ENCODE data around the gene MED19.

Gene MED19

DNA sequence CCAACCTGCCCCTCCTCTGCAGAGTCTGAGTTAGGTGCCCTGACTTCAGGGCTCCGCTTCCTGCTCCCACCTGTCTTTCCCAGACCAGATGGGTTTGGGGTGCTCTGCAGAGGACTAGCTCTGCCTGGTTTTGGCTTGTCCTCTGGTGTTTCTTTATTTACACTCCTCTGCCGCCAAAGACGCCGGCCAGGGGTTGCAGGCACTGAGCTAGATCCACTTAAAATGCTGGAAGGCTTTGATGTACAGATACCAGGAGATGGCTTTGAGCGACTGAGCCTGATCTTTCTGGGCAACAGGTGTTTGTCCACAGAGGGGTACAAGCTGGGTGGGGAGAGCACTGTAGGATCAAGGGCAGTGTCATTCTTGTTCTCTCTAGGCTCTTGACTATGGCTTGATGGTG lies 33.2 kb upstream of the MED19 start:
- Histone ChIP-seq H3K9me3 (ENCODE audit: insufficient read depth, low read depth, low read length) (no peaks in the 10 kb centered on the region), H3K79me2 (ENCODE audit: insufficient read depth, low read length) (peaks cover 33% of the 10 kb centered on the region), H2AFZ (ENCODE audit: low read length) (no peak overlapping the region), H3K9ac (ENCODE audit: low read depth, low read length, poor library complexity, severe bottlenecking) (no peak overlapping the region), H3K4me1 (ENCODE audit: insufficient read depth, low read length, poor library complexity, severe bottlenecking) (peaks cover 23% of the 10 kb centered on the region), H3K36me3 (ENCODE audit: insufficient read depth, low read length) (peaks cover 23% of the 10 kb centered on the region), H4K20me1 (ENCODE audit: insufficient read depth, low read length, poor library complexity, severe bottlenecking) (peaks cover 25% of the 10 kb centered on the region), H3K9me2 (replicated peaks; ENCODE audit: low read depth, low read length) (no peaks in the 10 kb centered on the region), H3K4me3 (ENCODE audit: low read length, poor library complexity, severe bottlenecking) (no peak overlapping the region), H3K27me3 (ENCODE audit: insufficient read depth, low read length, poor library complexity, severe bottlenecking) (peaks cover 3% of the 10 kb centered on the region), H3K4me2 (ENCODE audit: low read depth, low read length, poor library complexity, severe bottlenecking) (no peak overlapping the region), H3F3A (ENCODE audit: low read depth) (no peaks in the 10 kb centered on the region)
- no peak for TF ChIP-seq EZH2phosphoT487 (IDR thresholded peaks at IDR 0.05; ENCODE audit: borderline replicate concordance)
- TF ChIP-seq, protein P1, sequence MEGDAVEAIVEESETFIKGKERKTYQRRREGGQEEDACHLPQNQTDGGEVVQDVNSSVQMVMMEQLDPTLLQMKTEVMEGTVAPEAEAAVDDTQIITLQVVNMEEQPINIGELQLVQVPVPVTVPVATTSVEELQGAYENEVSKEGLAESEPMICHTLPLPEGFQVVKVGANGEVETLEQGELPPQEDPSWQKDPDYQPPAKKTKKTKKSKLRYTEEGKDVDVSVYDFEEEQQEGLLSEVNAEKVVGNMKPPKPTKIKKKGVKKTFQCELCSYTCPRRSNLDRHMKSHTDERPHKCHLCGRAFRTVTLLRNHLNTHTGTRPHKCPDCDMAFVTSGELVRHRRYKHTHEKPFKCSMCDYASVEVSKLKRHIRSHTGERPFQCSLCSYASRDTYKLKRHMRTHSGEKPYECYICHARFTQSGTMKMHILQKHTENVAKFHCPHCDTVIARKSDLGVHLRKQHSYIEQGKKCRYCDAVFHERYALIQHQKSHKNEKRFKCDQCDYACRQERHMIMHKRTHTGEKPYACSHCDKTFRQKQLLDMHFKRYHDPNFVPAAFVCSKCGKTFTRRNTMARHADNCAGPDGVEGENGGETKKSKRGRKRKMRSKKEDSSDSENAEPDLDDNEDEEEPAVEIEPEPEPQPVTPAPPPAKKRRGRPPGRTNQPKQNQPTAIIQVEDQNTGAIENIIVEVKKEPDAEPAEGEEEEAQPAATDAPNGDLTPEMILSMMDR (conservative IDR thresholded peaks at IDR 0.05; ENCODE audit: low read length) = no peak

DNA sequence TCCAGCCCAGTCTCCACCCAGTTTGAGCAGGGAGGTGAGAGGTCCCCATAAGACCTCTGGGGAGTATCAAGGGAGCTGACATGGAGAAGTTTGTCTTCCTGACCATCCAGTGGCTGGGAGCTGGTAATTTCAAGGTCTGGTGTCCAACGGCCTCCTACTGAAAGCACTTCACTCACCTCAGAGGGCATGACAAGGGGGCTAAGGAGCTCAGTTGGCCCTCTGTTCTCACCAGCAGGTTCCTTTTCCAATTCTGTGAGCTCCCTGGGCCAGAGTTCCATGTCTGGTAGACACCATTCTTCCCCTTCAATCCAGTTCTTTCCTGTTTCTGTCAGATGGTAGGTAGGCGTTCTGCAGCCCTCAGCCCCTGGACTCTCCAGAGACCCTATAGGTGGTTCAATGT lies 32.3 kb upstream of the MED19 start:
- H3K4me1 ChIP-seq (ENCODE audit: insufficient read depth, low read length, poor library complexity, severe bottlenecking) = peaks cover 23% of the 10 kb centered on the region
- no peaks in the 10 kb centered on the region for H3F3A ChIP-seq (ENCODE audit: low read depth)
- H4K20me1 ChIP-seq (ENCODE audit: insufficient read depth, low read length, poor library complexity, severe bottlenecking) = peaks cover 25% of the 10 kb centered on the region
- H3K9me2 ChIP-seq (replicated peaks; ENCODE audit: low read depth, low read length) = no peaks in the 10 kb centered on the region
- H3K79me2 ChIP-seq (ENCODE audit: insufficient read depth, low read length) = peaks cover 33% of the 10 kb centered on the region
- peak overlapping the region; percentile 90 for H3K4me2 ChIP-seq (ENCODE audit: low read depth, low read length, poor library complexity, severe bottlenecking)
- no peaks in the 10 kb centered on the region for H3K9me3 ChIP-seq (ENCODE audit: insufficient read depth, low read depth, low read length)
- no peak overlapping the region for H2AFZ ChIP-seq (ENCODE audit: low read length)
- no peak overlapping the region for H3K4me3 ChIP-seq (ENCODE audit: low read length, poor library complexity, severe bottlenecking)
- H3K27me3 ChIP-seq (ENCODE audit: insufficient read depth, low read length, poor library complexity, severe bottlenecking) = peaks cover 3% of the 10 kb centered on the region
- H3K9ac ChIP-seq (ENCODE audit: low read depth, low read length, poor library complexity, severe bottlenecking) = no peak overlapping the region
- peaks cover 31% of the 10 kb centered on the region for H3K36me3 ChIP-seq (ENCODE audit: insufficient read depth, low read length)
- TF ChIP-seq, protein P1 (conservative IDR thresholded peaks at IDR 0.05; ENCODE audit: low read length) = no peak
- TF ChIP-seq EZH2phosphoT487 (IDR thresholded peaks at IDR 0.05; ENCODE audit: borderline replicate concordance) = no peak

DNA sequence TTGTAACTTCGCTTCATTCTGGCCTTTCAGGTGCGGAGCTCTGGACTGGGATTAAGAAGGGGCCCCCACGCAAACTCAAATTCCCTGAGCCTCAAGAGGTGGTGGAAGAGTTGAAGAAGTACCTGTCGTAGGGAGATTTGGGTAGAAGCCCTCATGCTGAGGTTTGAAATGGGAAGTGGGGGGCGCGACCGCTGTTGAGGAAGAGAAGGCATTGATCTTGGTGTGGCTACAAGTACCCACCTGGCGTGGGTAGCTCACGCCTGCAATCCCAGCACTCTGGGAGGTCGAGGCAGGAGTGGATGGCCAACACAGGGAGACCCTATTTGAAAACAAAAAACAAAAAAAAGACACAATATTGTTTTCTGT lies 30.1 kb upstream of the MED19 start:
- H2AFZ ChIP-seq (ENCODE audit: low read length) = no peak overlapping the region
- TF ChIP-seq EZH2phosphoT487 (IDR thresholded peaks at IDR 0.05; ENCODE audit: borderline replicate concordance) = no peak
- TF ChIP-seq, protein P1 (conservative IDR thresholded peaks at IDR 0.05; ENCODE audit: low read length) = no peak
- H3K27me3 ChIP-seq (ENCODE audit: insufficient read depth, low read length, poor library complexity, severe bottlenecking) = peaks cover 3% of the 10 kb centered on the region
- H3K9ac ChIP-seq (ENCODE audit: low read depth, low read length, poor library complexity, severe bottlenecking) = peak overlapping the region; percentile 96
- H3F3A ChIP-seq (ENCODE audit: low read depth) = no peaks in the 10 kb centered on the region
- peaks cover 23% of the 10 kb centered on the region for H3K4me1 ChIP-seq (ENCODE audit: insufficient read depth, low read length, poor library complexity, severe bottlenecking)
- H3K36me3 ChIP-seq (ENCODE audit: insufficient read depth, low read length) = peaks cover 50% of the 10 kb centered on the region
- H3K79me2 ChIP-seq (ENCODE audit: insufficient read depth, low read length) = peaks cover 33% of the 10 kb centered on the region
- peaks cover 25% of the 10 kb centered on the region for H4K20me1 ChIP-seq (ENCODE audit: insufficient read depth, low read length, poor library complexity, severe bottlenecking)
- H3K4me2 ChIP-seq (ENCODE audit: low read depth, low read length, poor library complexity, severe bottlenecking) = peak overlapping the region; percentile 90
- H3K4me3 ChIP-seq (ENCODE audit: low read length, poor library complexity, severe bottlenecking) = peak overlapping the region; percentile 93
- no peaks in the 10 kb centered on the region for H3K9me3 ChIP-seq (ENCODE audit: insufficient read depth, low read depth, low read length)
- H3K9me2 ChIP-seq (replicated peaks; ENCODE audit: low read depth, low read length) = no peaks in the 10 kb centered on the region
